HCT116 (cell line): ENCODE data around the gene WDR20. TPM values are rescaled to one million over a fixed set of nuclear protein-coding genes. Genes with fewer than 3 reads are reported as not detected.

Experiments used
- ATAC-seq: fragments of 200-7000 bp; cut with Tn5 transposase; 2 replicates; pipeline ENCODE4 v1.9.1; 2020; ENCODE audit warnings: mild to moderate bottlenecking, moderate library complexity
- BruUV-seq: library from RNA; stranded (reverse); fragments of 400-500 nt; replicated peaks from 2 replicates; lab custom pipeline; 2021; lab: Mats Ljungman, UMichigan
- CTCF ChIA-PET: fragments of 300-600 bp; sonication (Branson Sonifier 250); formaldehyde crosslinking; loops from one replicate; lab custom pipeline; 2021; ENCODE audit warnings: antibody characterized with exemption; lab: Charles Lee
- POLR2A ChIA-PET: fragments of 300-600, 350-600 bp; sonication (Branson Sonifier 250); formaldehyde crosslinking; loops from one replicate; lab custom pipeline; 2021; ENCODE audit warnings: antibody characterized with exemption; lab: Charles Lee
- RAD21 ChIA-PET, 2 experiments: fragments of 300-600 bp; sonication (Branson Sonifier 250); formaldehyde crosslinking; loops; one replicate each; lab custom pipeline; 2023; ENCODE audit warnings: low total read pairs in 2 of 2; ENCODE audit not compliant: uncharacterized antibody in 2 of 2, unreplicated experiment in 2 of 2, low non-redundant PET in 1 of 2; lab: Charles Lee
- DNase-seq: peaks from one replicate; pipeline ENCODE4 v3.0.0-alpha.2; 2010; ENCODE audit warnings: low read depth, low spot score
- H2AFZ ChIP-seq: fragments of 200-600 bp; shearing (Covaris generic), sonication (generic); 2 replicates; pipeline ENCODE4 v1.6.1; 2017; ENCODE audit warnings: low read depth, mixed run types, mixed read lengths, antibody characterized with exemption, low read length; ENCODE audit not compliant: poor library complexity, severe bottlenecking
- H3K27ac ChIP-seq: 2 replicates; pipeline ENCODE4 v1.5.1; 2012; ENCODE audit warnings: low read depth, low read length
- H3K27me3 ChIP-seq: fragments of 200-600 bp; sonication (generic); 2 replicates; pipeline ENCODE4 v1.6.1; 2016; ENCODE audit warnings: mixed run types, low read length, mixed read lengths; ENCODE audit not compliant: insufficient read depth
- H3K36me3 ChIP-seq, 2 experiments: fragments of 200-500 bp in 1 of 2; fragments of 200-600 bp in 1 of 2; sonication (Bioruptor generic) in 1 of 2; sonication (generic) in 1 of 2; 2 replicates each; pipeline versions ENCODE4 v1.5.1 to v1.6.1; 2014 to 2016; ENCODE audit warnings: low read length in 2 of 2, inconsistent platforms in 1 of 2, mixed read lengths in 1 of 2, mixed run types in 1 of 2; ENCODE audit not compliant: insufficient read depth in 2 of 2, control insufficient read depth in 1 of 2
- H3K4me1 ChIP-seq, 2 experiments: fragments of 200-600 bp in 1 of 2; sonication (generic) in 1 of 2; 2 replicates each; pipeline versions ENCODE4 v1.5.1 to v1.6.1; 2012 to 2017; ENCODE audit warnings: low read length in 2 of 2, inconsistent platforms in 1 of 2, mild to moderate bottlenecking in 1 of 2, mixed read lengths in 1 of 2, mixed run types in 1 of 2, moderate library complexity in 1 of 2; ENCODE audit not compliant: insufficient read depth in 2 of 2, control insufficient read depth in 1 of 2
- H3K4me2 ChIP-seq: fragments of 200-600 bp; sonication (generic); 2 replicates; pipeline ENCODE4 v1.6.1; 2017; ENCODE audit warnings: mixed run types, low read length, mixed read lengths
- H3K4me3 ChIP-seq, 2 experiments: fragments of 200-600 bp in 1 of 2; sonication (generic) in 1 of 2; replicated peaks in 1 of 2; 2 replicates each; pipeline ENCODE4 v1.5.1; 2011 to 2016; ENCODE audit warnings: low read length in 2 of 2, control low read depth in 1 of 2, low read depth in 1 of 2, mild to moderate bottlenecking in 1 of 2, mixed read lengths in 1 of 2, mixed run types in 1 of 2
- H3K79me2 ChIP-seq: fragments of 200-600 bp; sonication (generic); 2 replicates; pipeline ENCODE4 v1.6.1; 2017; ENCODE audit warnings: mild to moderate bottlenecking, mixed run types, low read length, moderate library complexity, mixed read lengths; ENCODE audit not compliant: insufficient read depth
- H3K9ac ChIP-seq: fragments of 200-600 bp; sonication (generic); 2 replicates; pipeline ENCODE4 v1.6.1; 2016; ENCODE audit warnings: low read length, mixed read lengths
- H3K9me2 ChIP-seq: fragments of 200-600 bp; sonication (generic), shearing (Covaris generic); 2 replicates; pipeline ENCODE4 v1.6.1; 2017; ENCODE audit warnings: mixed run types, mild to moderate bottlenecking, moderate library complexity; ENCODE audit not compliant: insufficient read depth
- H3K9me3 ChIP-seq, 2 experiments: fragments of 200-500 bp in 1 of 2; fragments of 200-600 bp in 1 of 2; sonication (Bioruptor generic) in 1 of 2; sonication (generic) in 1 of 2; 2 replicates each; pipeline ENCODE4 v1.6.1; 2014 to 2017; ENCODE audit warnings: low read length in 2 of 2, mixed read lengths in 2 of 2, inconsistent platforms in 1 of 2, low read depth in 1 of 2, mild to moderate bottlenecking in 1 of 2, mixed run types in 1 of 2, moderate library complexity in 1 of 2; ENCODE audit not compliant: control insufficient read depth in 1 of 2, insufficient read depth in 1 of 2
- H4K20me1 ChIP-seq: fragments of 200-600 bp; sonication (generic), shearing (Covaris generic); 2 replicates; pipeline ENCODE4 v1.6.1; 2017; ENCODE audit warnings: mixed run types, mild to moderate bottlenecking, moderate library complexity; ENCODE audit not compliant: insufficient read depth
- CEBPB ChIP-seq: IDR thresholded peaks from 2 replicates; pipeline ENCODE4 v1.6.1; 2012; ENCODE audit warnings: low read depth
- EZH2 ChIP-seq: fragments of 200-600 bp; sonication (generic); IDR thresholded peaks from 2 replicates; pipeline ENCODE4 v1.6.1; 2017; ENCODE audit warnings: antibody characterized with exemption, mixed run types
- JUND ChIP-seq: IDR thresholded peaks from 2 replicates; pipeline ENCODE4 v1.6.1; 2012
- MAX ChIP-seq: IDR thresholded peaks from 2 replicates; pipeline ENCODE4 v1.6.1; 2012
- POLR2A ChIP-seq: IDR thresholded peaks from 2 replicates; pipeline ENCODE4 v1.7.0; 2011; ENCODE audit warnings: borderline replicate concordance; ENCODE audit not compliant: insufficient read depth, insufficient read length; ENCODE audit errors: extremely low read depth
- RAD21 ChIP-seq: IDR thresholded peaks from 2 replicates; pipeline ENCODE4 v1.6.1; 2012; ENCODE audit warnings: low read depth, mild to moderate bottlenecking
- REST ChIP-seq: IDR thresholded peaks from 2 replicates; pipeline ENCODE4 v1.6.1; 2012; ENCODE audit warnings: low read depth
- SRF ChIP-seq: IDR thresholded peaks from 2 replicates; pipeline ENCODE4 v1.6.1; 2012; ENCODE audit warnings: low read depth
- YY1 ChIP-seq: IDR thresholded peaks from 2 replicates; pipeline ENCODE4 v1.6.1; 2011; ENCODE audit warnings: low read length, low read depth, moderate library complexity, mild to moderate bottlenecking; ENCODE audit not compliant: insufficient replicate concordance; ENCODE audit errors: extremely low read depth
- ZFX ChIP-seq: fragments of 450-650 bp; IDR thresholded peaks from 2 replicates; pipeline ENCODE4 v1.6.1; 2017
- intact Hi-C: fragments of 100-400 bp; cut with micrococcal nuclease; formaldehyde crosslinking; loops from 2 replicates; pipeline ENCODE4 v1.10.0; 2022
- total RNA-seq: library from RNA; stranded (reverse); gene quantifications from one replicate; pipeline ENCODE4 v1.2.1, GENCODE V29; 2021; ENCODE audit not compliant: unreplicated experiment

Gene WDR20
- total RNA-seq, 1 experiment from 2014 or later: 21.1 TPM

GRCh38 chr14:102226356-102227125, 86.8 kb downstream of the WDR20 start:
- H3K9me2 ChIP-seq: no peaks in the 10 kb centered on the region
- no peaks in the 10 kb centered on the region for H3K79me2 ChIP-seq
- H2AFZ ChIP-seq: no peak overlapping the region
- H3K36me3 ChIP-seq: no peaks in the 10 kb centered on the region
- H3K27me3 ChIP-seq: no peaks in the 10 kb centered on the region
- DNase-seq: no peak
- intact Hi-C loops: no loop called here
- ChIA-PET RAD21 (no interaction called here), POLR2A (no interaction called here), CTCF (no interaction called here)
- H3K9ac ChIP-seq: no peak overlapping the region
- no peaks in the 10 kb centered on the region for H3K9me3 ChIP-seq
- no peak overlapping the region for H3K27ac ChIP-seq
- H3K4me2 ChIP-seq: no peak overlapping the region
- H3K4me3 ChIP-seq: no peak overlapping the region
- no peaks in the 10 kb centered on the region for H3K4me1 ChIP-seq
- no peak for TF ChIP-seq ZFX
- no peak for TF ChIP-seq MAX
- TF ChIP-seq JUND: no peak
- TF ChIP-seq EZH2: no peak
- no peak for TF ChIP-seq CEBPB
- no peak for TF ChIP-seq RAD21
- TF ChIP-seq YY1: no peak
- TF ChIP-seq SRF: no peak
- BruUV-seq: no TSS peak
- ATAC-seq: peak; percentile 43; the same call in 1 of the 2 replicates
- no peaks in the 10 kb centered on the region for H4K20me1 ChIP-seq

GRCh38 chr14:102227184-102227964, 87.7 kb downstream of the WDR20 start:
- no peak overlapping the region for H2AFZ ChIP-seq
- TF ChIP-seq REST: no peak
- TF ChIP-seq YY1: no peak
- no peak for TF ChIP-seq POLR2A
- H3K4me1 ChIP-seq: no peaks in the 10 kb centered on the region
- no peak overlapping the region for H3K4me3 ChIP-seq
- CTCF ChIA-PET: no interaction called here
- H3K36me3 ChIP-seq: no peaks in the 10 kb centered on the region
- no peaks in the 10 kb centered on the region for H4K20me1 ChIP-seq
- no peaks in the 10 kb centered on the region for H3K9me3 ChIP-seq
- intact Hi-C loops: no loop called here
- BruUV-seq: no TSS peak
- H3K27me3 ChIP-seq: no peaks in the 10 kb centered on the region
- RAD21 ChIA-PET: no interaction called here
- no peak overlapping the region for H3K9ac ChIP-seq
- POLR2A ChIA-PET: no interaction called here
- ATAC-seq (no peak), DNase-seq (no peak)
- H3K4me2 ChIP-seq: no peak overlapping the region
- H3K79me2 ChIP-seq: no peaks in the 10 kb centered on the region
- H3K27ac ChIP-seq: no peak overlapping the region
- no peaks in the 10 kb centered on the region for H3K9me2 ChIP-seq
